ENCODE data around the gene GSE1. TPM values are rescaled to one million over a fixed set of nuclear protein-coding genes. Genes with fewer than 3 reads are reported as not detected.

The GSE1 gene
- total RNA-seq, 4 donors from 2014 or later, result 23.4 to 65.5 (median 52.5) TPM

DNA sequence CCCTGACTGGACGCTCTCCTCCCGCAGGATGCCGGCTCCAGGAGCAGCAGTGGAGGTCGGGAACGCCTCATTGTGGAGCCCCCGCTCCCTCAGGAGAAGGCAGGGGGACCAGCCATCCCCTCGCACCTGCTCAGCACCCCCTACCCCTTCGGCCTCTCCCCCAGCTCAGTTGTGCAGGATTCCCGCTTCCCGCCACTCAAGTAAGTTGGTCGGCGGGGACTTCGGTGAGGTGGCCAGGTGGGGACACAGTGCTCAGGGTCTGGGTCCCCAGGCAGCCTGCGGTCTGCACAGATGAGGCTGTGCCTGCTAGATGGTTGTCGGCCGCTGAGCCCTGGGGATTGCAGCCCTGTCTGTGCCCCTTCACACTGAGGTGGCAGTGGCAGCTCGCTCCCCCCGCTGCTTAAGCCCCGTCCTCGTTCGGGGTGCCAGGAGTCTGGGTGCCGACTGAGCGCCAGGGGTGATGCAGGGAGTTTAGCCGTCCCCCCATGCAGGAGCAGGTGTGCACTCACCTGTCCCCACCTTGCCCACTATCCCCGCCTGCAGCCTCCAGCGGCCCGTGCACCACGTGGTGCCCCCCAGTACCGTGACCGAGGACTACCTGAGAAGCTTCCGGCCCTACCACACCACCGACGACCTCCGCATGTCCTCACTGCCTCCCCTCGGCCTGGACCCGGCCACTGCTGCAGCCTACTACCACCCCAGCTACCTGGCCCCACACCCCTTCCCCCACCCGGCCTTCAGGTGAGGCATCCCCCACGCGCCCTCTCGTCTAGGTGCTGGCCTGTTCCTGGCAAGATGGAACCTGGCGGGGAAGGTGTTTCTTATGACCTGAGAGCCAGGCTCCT, 41.4 kb downstream of the GSE1 start:
- H3K4me3 ChIP-seq, result no peak overlapping the region
- no peaks in the 10 kb centered on the region for H3K27me3 ChIP-seq
- H3K36me3 ChIP-seq, result peaks cover 0 to 66% of the 10 kb centered on the region in 2 donors
- TF ChIP-seq POLR2AphosphoS5 (IDR thresholded peaks at IDR 0.05) (no peak), CTCF (IDR thresholded peaks at IDR 0.05) (no peak)
- peaks cover 0 to 53% (median 22%) of the 10 kb centered on the region in 3 donors for H3K4me1 ChIP-seq
- ATAC-seq, result no peak
- no peaks in the 10 kb centered on the region for H3K9me3 ChIP-seq
- 82% methylated on average over 3 of the region's 41 CpGs; no CpG with 5 or more reads in 1 of the 2 donors for WGBS, 2 donors (ENCODE audit: low coverage in 1 of 2)
- H3K27ac ChIP-seq, result peak overlapping the region in 2 of 4 donors; percentile 73 to 88

DNA sequence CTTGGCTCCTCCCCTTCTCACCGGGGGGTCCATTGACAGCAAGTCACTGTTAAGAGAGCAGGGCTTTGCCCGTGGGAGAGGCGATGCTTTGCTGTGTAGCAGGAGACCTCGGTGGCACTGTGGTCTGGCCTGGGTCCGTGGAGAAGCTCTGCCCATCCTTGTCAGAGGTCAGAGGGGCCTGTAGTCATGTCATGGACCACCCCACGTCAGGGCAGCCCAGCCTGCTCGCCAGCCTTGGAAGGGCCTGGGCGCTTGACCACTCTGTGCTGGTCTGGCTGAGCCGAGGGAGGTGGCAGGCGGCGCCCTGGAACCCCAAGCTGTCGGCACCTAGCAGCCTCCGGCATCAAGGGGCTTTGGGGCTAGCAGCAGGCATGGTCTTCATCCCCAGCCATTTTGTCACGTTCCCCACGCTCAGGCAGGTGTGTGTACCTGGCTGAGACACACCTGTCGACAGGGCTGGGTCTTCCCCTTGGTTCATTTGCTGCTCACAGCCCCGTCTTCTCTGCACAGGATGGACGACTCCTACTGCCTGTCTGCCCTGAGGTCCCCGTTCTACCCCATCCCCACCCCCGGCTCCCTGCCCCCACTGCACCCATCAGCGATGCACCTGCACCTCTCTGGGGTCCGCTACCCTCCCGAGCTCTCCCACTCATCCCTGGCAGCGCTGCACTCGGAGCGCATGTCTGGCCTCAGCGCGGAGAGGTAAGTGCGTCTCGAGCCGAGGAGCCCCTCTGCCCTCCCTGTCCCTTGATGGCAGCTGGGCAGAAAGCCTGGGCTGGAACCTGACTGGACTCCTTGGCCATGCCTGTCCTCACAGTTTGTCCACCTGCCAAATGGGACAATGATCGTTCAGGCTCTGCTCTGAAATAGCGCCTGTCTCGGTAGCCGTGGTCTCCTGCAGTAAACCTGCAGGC, 42.4 kb downstream of the GSE1 start:
- 98% methylated on average over 8 of the region's 35 CpGs; no CpG with 5 or more reads in 1 of the 2 donors for WGBS, 2 donors (ENCODE audit: low coverage in 1 of 2)
- peaks cover 0 to 58% (median 29%) of the 10 kb centered on the region in 3 donors for H3K4me1 ChIP-seq
- H3K27ac ChIP-seq, result no peak overlapping the region
- no peak overlapping the region for H3K4me3 ChIP-seq
- no peak for ATAC-seq
- no peaks in the 10 kb centered on the region for H3K27me3 ChIP-seq
- H3K9me3 ChIP-seq, result no peaks in the 10 kb centered on the region
- H3K36me3 ChIP-seq, result peaks cover 0 to 60% of the 10 kb centered on the region in 2 donors
- no peak for TF ChIP-seq POLR2A (IDR thresholded peaks at IDR 0.05)
- TF ChIP-seq EP300 (IDR thresholded peaks at IDR 0.05), result no peak
- no peak for TF ChIP-seq CTCF (IDR thresholded peaks at IDR 0.05)
- no peak for TF ChIP-seq POLR2AphosphoS5 (IDR thresholded peaks at IDR 0.05)

DNA sequence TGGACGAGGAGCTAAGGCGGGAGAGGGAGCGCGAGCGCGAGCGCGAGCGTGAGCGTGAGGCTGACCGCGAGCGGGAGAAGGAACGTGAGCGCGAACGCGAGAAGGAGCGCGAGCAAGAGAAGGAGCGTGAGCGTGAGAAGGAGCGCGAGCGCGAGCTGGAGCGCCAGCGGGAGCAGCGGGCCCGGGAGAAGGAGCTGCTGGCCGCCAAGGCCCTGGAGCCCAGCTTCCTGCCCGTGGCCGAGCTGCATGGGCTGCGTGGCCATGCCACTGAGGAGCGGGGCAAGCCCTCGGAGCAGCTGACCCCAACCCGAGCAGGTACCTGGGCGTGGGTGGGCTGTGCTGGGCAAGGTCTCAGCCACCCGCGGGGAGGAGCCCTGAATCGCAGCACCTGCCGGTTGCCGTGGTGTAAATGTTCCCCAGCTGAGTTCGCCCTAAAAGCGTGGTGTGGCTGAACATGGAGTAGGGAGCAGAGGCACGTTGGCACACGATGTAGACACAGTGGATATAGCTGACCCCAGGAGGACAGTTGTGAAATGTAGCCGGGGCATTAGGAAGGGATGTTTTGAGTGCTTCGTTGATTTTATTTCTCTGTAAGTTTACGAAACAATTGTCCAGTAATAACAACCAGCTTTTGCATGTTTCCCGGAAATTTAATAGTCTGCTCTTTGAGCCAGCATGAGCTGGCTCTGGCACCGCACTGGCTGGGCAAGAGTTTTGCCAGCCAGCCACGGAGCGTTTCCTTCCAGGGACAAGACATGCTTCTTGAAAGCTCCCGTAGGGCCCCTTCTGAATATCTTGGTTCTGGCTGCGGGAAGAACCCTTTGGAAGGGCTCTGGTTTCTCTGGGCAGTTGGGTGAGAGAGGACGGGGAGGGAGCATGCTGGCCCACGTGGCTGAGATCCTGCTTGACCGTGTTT, 43.5 kb downstream of the GSE1 start:
- no peaks in the 10 kb centered on the region for H3K27me3 ChIP-seq
- H3K4me1 ChIP-seq, result peaks cover 0 to 52% (median 23%) of the 10 kb centered on the region in 3 donors
- TF ChIP-seq POLR2A (IDR thresholded peaks at IDR 0.05) (no peak), CTCF (IDR thresholded peaks at IDR 0.05) (no peak), EP300 (IDR thresholded peaks at IDR 0.05) (no peak)
- no peak overlapping the region for H3K27ac ChIP-seq
- H3K9me3 ChIP-seq, result no peaks in the 10 kb centered on the region
- 89 to 90% methylated on average over 21 of the region's 59 CpGs for WGBS, 2 donors (ENCODE audit: low coverage in 1 of 2)
- H3K4me3 ChIP-seq, result no peak overlapping the region
- peaks cover 0 to 69% of the 10 kb centered on the region in 2 donors for H3K36me3 ChIP-seq
- no peak for ATAC-seq

DNA sequence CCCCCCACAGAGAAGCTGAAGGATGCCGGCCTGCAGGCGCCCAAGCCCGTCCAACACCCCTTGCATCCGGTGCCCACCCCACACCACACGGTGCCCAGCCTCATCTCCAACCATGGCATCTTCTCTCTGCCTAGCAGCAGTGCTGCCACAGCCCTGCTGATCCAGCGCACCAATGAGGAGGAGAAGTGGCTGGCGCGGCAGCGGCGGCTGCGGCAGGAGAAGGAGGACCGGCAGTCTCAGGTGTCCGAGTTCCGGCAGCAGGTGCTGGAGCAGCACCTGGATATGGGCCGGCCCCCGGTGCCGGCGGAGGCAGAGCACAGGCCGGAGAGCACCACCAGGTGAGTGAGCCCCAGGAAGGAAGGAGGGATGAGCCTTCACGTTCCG, 44.1 kb downstream of the GSE1 start:
- no peak for ATAC-seq
- H3K4me3 ChIP-seq, result no peak overlapping the region
- H3K36me3 ChIP-seq, result peaks cover 0 to 76% of the 10 kb centered on the region in 2 donors
- peaks cover 0 to 45% (median 16%) of the 10 kb centered on the region in 3 donors for H3K4me1 ChIP-seq
- TF ChIP-seq EP300 (IDR thresholded peaks at IDR 0.05), result no peak
- TF ChIP-seq CTCF (IDR thresholded peaks at IDR 0.05), result no peak
- TF ChIP-seq POLR2AphosphoS5 (IDR thresholded peaks at IDR 0.05), result no peak
- TF ChIP-seq POLR2A (IDR thresholded peaks at IDR 0.05), result no peak
- no peaks in the 10 kb centered on the region for H3K9me3 ChIP-seq
- no peaks in the 10 kb centered on the region for H3K27me3 ChIP-seq
- 70 to 92% methylated on average over 2 to 4 of the region's 21 CpGs for WGBS, 2 donors (ENCODE audit: low coverage in 1 of 2)
- H3K27ac ChIP-seq, result no peak overlapping the region
